COLO668 (cell line): ENCODE data around the gene CCER1.

Experiments
- DNase-seq: peaks from one replicate; lab custom pipeline; 2025; ENCODE audit not compliant: unreplicated experiment; lab: John Stamatoyannopoulos, UW

Gene CCER1

GRCh38 chr12:90969851-90970250 lies 14.9 kb upstream of the CCER1 start:
- no peak for DNase-seq

GRCh38 chr12:90969346-90969745 lies 14.4 kb upstream of the CCER1 start:
- DNase-seq = no peak

DNA sequence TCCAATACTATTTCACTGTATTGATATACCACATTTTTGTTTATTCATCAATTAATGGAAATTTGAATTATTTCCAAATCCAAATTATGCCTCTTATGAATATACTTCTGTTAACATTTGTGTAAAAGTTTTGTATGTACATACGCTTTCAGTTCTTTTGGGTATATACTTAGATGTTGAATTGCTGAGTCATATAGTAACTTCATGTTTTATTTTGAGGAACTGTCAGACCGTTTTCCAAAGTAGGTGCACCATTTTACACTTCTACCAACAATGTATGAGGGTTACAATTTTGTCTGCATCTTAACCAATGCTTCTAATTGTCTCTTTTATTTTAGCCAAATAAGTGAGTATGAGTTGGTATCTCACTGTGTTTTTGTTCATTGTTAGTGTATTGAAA lies 10.2 kb upstream of the CCER1 start:
- no peak for DNase-seq

- no peak for DNase-seq
Measured at GRCh38 chr12:90964616-90965015, 9.6 kb upstream of the CCER1 start.

- no peak for DNase-seq
Measured at GRCh38 chr12:90963946-90964345, 9.0 kb upstream of the CCER1 start.

DNA sequence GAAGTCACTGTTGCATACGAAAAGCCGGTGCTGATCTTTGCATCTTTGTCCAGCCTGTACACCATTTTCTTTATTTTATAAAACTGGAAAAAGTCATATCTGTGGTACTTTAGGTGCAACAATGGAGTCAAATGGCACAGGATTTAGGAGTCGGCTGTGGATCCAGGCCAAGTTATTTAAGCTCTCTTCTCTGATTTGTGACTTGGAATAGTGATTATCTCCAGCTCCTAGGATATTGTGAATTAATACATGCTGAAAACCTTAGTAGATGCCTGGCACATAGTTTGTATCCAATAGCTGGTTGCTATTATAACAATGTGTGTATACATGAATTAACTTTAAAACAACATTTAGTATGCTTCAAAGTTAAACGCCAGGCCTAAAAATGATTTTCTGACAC lies 6.2 kb upstream of the CCER1 start:
- DNase-seq = no peak

DNA sequence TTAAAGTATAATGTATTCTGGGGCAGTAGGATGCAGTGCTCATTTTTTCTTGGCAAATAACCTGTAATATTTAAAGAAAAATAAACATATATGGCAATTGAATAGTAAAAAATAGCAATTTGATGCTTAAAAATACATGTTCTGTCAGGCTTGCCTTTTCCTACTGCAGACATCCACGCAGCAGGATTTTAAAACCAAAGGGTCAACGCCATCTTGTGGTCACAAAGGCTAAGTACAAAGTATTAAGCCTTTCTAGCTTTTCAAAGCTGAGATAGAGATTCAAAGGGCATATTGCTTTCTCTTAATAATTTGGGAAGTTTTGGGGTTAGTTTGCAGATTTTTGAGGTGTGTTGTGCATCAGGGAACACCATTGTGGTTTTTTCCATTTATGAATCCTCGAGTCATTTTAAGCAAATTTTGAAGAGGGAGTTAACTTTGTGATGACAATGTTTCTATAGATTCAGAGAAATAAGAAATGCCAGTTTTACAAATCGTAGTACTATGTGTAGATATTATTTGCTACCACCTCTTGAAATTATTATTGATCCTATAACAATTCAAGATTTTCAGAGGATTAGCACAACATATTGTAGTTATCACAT lies 4.7 kb upstream of the CCER1 start:
- DNase-seq = peak; percentile 34

DNA sequence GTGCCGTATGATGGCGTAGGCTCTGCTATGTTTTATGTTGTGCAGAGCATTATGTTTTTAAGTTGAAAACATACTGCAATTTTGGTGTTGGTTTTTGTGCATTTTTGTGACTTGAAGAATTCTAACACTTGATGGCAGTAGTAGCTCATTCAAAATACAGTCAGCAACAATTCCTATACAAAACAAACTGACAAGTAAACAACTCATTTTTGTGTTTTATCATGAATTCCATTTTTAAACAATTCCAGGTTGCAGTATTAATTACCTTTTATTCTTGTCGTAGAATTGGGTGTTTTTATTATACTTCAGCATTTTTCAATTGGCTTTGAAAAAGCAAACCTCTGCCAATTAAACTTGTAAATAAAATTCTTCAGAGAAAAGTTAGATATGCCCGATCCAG lies 4.1 kb upstream of the CCER1 start:
- DNase-seq = no peak

DNA sequence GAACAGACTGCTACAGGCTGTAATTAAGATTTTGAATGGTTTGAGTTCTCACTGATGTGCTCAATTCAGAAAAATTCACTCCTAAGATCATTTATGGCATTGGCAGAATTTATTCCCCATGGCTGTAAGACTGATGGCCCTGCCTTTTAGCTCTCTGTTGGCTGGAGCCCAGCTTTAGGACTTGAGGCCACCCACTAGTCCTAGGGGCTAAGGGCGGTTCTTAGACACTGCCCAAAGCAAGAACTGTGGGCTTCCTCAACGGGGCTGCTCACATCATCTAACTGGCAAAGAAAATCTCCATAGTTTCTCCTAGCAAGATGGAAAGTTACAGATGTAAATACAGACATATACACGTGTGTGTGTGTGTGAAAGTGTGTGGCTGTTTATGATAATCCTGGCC lies 3.4 kb upstream of the CCER1 start:
- no peak for DNase-seq

DNA sequence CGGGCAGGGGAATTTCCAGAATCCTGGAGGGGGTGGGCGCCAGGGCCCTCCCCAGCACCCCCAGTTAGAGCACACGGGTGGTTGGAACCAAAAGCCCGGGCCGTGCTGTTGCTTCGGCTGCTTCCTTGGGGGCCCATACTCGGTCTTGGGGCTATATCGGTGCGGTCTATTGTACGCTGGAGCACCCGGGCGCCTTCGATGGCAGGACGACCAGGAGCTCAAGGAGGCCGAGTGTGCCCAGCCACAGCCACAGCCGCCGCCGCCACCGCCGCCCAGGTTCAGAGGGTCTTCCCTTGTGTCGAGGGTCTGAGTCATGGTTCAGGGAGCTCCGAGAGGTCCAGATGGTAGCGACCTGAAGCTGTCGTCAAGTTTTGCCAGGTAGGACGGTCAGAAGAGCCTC lies 548 bp downstream of the CCER1 start:
- no peak for DNase-seq

DNA sequence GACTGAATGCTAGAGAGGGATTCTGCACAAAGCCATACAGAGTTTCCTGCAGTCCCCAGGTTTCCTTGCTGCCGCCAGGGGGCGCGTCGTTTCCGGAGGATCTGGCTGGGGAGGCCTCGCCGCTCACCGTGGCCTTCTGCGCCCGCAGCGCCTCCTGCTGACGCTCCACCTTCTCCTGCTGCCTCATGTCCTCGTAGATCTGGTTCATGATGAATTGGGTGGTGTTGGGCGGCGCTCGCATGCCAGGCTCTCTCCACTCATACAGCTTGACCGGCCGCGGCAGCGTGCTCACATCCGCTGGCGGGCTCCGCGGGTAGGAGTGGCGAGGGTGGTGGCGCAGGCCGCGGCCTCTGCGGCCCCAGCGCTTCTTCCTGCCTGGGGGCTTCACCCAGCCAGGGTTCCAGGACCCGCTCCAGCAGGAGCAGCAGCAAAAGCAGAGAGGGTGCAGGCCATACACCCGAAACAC lies 987 bp downstream of the CCER1 start:
- no peak for DNase-seq

DNA sequence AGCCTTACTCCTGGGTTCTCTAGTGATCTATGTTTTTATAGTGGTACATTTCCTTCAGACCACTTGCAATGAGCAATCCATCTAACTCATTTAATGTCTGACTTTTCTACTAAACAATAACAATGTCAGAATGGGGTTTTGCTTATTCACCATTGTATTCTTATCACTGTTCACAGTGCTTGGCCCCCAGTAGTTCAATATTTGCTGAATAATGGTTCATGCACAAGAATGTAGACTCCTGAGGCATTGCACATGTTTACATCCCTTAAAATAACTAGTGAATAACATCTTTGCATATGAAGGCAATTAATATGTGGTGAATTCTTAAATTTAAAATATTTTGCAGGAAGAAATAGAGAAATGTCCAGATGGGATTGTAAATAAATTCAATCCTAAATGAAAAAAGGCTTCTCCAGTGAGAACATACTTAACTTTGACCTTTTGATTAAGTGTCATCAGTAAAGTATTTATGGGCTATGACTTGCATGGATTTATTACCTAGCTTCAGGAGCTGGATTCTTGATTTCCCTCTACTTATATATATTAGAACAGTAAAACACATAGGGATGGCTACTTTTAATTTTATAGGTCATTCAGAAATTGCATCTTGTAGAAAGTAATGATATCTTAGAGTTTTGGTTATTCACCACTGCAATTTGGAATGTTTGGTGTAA lies 3.4 kb downstream of the CCER1 start:
- no peak for DNase-seq

DNA sequence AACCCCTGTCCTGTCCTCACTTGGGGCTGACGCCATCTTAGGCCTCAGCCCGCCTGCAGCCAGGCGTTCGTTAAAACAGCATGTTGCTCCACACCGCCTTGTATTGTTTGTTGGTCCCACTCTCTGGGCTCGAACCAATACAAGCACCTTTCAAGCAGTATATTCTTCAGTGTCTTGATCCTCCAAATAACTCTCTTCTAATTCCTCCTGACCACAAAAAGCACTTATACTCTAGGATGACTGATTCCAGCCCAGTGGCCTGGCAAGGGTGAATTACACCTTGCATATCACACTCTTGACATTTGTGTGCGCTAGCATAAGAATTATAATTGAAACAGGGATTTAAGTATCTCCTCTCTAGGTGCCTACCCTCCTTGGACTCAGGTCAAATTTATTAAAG lies 7.1 kb downstream of the CCER1 start:
- no peak for DNase-seq

DNA sequence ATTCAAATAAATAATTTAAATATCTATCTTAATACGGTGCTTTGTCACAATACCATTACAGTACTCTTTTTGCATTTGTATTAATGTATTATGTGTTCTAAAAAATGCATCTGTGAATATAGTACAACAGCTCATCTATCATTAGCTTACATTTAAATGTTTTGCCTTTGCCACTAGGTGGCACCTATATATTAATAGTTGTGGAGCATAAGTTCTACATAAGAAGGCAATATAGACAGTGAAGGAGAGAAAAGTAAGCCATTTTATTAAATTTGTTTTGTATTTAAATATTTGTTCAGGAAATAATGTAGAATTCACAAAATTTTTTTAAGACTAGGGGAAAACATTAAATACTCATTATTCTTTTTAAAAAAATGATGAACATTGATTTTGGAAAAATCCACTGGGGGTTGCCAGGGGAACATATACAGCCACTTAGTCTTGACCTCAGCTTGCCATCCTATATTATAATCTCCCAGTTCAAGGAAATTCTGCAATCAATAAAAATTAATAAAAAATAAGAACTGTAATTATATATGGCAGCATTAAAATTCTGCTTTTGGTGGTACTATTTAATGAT lies 9.8 kb downstream of the CCER1 start:
- no peak for DNase-seq

DNA sequence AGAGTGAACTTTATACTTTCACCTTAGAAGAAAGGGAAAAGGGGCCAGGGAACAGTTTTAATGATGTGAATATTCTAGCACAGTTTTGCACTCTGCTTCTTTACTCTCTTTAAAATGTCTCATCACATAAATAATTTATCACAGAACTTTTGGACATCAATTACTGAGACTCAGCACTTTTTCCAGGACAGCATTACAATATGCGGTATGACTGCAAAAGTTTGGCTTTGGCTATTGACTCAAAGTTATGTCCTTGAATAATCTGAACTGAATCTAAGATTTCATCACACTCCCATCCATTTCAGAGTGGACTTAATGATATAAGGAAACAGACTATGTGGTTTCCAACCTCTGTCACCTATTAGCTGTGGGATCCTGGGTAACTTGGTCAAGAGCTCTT lies 11.7 kb downstream of the CCER1 start:
- no peak for DNase-seq

DNA sequence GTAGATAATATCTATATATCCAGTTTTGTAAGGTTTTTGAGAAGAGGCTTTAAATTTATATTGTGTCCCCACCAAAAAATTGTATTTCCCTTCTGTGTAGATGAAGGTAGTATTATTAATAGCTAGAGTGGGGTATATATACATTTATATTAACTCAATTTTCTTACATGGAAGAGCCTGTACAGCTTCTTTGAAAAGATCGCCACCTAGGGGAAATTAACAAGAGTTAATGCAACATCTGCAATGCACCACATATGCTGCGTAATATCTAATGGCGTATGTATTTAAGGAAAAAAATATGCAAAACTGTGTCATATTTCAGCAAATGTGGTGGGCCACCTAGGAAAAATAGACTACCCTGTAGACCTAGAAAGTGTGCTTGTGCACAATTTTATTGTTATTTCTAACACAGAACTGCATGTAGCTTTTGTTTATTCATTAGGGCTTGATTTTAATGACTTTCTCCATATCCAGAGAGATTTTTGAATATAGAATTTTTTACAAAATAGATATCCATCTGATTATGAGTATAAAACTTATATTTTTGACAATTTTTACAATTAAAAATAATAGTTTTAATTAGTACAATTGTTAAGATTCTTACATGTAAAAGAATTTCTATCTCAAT lies 14.0 kb downstream of the CCER1 start:
- DNase-seq = no peak

GRCh38 chr12:90939382-90939781 lies 15.6 kb downstream of the CCER1 start:
- DNase-seq = no peak

DNA sequence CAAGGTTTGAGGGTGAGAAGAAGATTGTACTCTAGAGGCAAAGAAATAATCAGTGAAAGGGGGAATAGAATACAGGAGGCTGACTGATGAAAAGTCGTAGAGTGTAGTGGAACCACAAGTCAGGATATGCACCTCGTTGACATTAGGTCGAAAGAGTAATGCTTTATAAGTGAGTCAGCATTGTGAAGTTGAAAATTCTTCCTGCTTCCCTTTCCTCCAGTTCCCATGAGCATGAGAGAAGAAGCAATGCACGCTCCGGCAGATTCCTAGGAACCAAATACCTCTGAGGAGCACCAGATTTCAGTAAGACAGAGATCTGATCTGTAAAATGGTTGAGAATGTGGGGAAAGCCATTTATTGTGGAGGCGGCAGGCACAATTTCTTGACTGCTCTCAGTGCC lies 16.5 kb downstream of the CCER1 start:
- no peak for DNase-seq

- no peak for DNase-seq
Measured at GRCh38 chr12:90937651-90938050, 17.3 kb downstream of the CCER1 start.

DNA sequence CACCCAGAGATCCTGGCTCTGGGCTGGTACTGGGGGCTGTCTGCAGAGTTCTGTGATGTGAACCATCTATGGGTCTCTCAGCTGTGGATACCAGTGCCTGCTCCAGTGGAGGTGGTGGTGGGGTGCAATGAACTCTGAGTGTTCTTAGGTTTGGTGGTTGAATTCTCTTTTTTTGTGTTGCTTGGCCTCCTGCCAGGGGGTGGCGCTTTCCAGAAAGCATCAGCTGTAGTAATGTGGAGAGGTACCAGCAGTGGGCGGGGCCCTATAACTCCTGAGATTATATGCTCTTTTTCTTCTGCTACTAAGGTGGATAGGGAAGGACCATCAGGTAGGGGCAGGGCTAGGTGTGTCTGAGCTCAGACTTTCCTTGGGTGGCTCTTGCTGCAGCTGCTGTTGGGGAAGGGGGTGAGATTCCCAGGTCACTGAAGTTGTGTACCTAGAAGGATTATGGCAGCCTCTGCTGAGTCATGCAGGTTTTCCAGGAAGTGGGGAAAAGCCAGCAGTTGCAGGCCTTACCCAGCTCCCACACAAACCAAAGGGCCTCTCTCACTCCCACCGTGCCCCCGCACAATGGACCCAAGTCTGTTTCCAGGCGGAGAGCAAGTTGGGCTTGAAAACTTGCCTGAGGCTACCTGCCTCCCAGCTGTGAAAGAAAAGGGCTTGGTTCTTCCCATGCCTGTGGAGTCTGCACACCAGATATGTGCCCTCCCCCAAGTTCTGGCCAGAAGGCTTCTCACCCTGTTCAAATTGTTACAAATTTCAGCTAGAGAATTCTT lies 18.6 kb downstream of the CCER1 start:
- DNase-seq = no peak

DNA sequence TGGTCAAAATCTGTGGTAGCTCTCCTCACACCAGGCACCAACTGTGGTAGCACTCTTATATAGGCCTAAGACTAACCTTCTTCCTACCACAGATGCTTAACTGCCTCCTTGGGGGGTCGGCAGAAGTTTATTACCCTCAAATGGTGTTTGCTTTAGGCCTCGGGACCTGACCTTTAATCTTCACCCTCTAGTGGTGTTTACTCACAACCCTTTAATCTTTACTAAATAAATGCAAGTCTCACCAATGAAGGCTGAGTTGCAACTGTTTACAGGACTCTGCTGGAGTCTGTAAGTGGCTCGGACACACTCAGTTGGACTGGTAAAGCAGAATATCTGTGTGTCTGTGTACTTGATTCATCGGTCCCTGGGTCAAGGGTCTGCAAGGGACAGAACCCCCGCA lies 29.4 kb downstream of the CCER1 start:
- DNase-seq = no peak

DNA sequence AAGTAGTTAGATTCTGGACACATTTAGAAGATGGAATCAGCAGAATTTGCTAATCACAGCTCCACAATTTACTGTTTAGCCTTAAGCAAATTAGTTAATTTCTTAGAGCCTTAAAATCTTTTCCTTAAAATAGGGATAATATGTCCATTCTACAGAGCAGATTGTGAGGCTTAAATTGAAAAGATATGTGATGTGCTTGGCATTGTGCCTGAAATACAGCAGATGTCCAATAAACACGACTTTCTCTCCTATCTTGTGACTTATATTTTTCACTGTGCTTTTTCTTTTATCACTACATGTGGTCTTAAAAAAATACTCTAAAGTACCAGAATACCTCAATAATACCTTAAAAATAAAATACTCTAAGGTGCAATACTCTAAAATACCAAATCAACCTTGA lies 30.6 kb downstream of the CCER1 start:
- no peak for DNase-seq
